GDM1 (cell line): ENCODE results near the gene COX19.

Source experiments
- DNase-seq: peaks from one replicate; lab custom pipeline; 2025; lab: John Stamatoyannopoulos, UW

Gene COX19

GRCh38 chr7:991729-992656, 16.6 kb upstream of the COX19 start:
- no peak for DNase-seq

- no peak for DNase-seq
Observed at GRCh38 chr7:990933-991728, 15.8 kb upstream of the COX19 start.

- no peak for DNase-seq
Observed at GRCh38 chr7:990352-990932, 15.1 kb upstream of the COX19 start.

DNA sequence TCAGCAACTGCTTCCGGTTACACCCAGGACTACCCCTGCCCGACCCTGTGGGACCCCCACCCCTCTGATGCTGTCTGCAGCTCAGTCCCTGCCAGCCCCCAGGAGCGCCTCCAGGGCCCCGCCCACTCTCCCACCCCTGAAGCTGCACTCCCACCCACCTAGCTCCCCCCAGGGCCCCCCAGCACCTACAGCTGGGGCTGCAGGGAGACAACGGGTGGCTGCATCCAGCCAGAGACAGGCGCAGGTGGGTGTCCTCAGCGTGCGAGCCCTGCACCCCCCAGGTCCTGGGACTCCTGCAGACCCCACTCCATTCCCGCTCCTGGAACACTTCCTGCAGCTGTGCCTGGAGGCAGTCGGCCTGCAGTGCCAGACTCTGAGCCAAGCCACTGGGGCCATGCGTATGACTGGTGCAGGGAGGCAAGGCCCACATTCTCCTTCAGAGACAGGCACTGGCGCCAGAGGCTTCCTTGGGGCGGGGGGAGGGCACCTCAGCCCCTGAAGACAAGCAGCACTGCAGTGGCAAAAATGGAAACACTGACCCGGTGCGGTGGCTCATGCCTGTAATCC, 13.7 kb upstream of the COX19 start:
- no peak for DNase-seq

DNA sequence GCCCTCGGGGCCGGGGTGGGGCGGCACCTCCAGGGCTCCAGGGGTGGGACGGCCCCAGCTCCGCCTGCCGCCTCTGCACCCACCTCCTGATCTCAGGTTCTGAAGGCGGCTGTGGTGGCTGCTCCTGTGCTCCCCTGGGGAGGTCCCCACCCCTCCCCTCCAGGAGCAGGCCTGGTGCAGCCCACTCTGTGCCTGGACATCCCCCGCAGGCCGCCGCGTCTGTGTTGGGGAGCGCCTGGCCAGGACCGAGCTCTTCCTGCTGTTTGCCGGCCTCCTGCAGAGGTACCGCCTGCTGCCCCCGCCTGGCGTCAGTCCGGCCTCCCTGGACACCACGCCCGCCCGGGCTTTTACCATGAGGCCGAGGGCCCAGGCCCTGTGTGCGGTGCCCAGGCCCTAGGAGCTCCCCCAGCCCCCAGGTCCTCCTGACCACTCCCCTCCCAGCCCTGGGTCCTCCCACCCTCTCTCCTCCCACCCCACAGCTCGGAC, 13.1 kb upstream of the COX19 start:
- no peak for DNase-seq

GRCh38 chr7:987909-988308, 12.6 kb upstream of the COX19 start:
- DNase-seq: no peak

DNA sequence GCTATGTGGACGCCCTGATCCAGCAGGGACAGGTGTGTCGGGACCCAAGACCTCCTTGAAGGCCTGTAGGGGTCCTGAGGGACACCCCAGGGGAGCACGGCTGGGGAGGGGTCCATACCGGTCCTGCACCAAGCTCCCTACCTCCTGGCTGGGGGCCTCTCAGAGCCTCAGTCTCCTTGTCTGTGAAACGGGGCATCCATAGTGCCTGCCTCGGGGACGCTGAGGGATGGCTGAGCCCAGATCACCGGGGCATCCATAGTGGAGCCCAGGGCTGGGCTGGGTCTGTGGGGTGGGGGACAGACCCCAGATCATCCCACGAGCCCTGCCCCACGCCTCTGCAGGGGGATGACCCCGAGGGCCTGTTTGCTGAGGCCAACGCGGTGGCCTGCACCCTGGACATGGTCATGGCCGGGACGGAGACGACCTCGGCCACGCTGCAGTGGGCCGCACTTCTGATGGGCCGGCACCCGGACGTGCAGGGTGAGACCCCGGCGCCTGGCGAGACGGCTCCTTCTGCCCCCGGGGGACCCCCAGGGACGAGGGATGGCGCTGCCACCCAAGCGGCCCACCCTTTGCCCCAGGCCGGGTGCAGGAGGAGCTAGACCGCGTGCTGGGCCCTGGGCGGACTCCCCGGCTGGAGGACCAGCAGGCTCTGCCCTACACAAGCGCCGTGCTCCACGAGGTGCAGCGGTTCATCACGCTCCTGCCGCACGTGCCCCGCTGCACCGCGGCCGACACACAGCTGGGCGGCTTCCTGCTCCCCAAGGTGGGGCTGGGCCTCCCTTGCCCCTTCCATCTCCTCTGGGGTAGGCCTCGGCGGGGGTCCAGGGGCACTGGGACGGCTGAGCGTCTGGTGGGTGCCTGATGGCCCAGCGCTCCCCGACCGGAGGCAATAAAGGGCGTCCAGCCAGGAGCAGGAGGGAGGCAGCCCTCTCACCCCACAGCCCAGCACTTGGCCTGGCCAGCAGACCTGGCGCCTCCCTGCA, 11.7 kb upstream of the COX19 start:
- DNase-seq: no peak

DNA sequence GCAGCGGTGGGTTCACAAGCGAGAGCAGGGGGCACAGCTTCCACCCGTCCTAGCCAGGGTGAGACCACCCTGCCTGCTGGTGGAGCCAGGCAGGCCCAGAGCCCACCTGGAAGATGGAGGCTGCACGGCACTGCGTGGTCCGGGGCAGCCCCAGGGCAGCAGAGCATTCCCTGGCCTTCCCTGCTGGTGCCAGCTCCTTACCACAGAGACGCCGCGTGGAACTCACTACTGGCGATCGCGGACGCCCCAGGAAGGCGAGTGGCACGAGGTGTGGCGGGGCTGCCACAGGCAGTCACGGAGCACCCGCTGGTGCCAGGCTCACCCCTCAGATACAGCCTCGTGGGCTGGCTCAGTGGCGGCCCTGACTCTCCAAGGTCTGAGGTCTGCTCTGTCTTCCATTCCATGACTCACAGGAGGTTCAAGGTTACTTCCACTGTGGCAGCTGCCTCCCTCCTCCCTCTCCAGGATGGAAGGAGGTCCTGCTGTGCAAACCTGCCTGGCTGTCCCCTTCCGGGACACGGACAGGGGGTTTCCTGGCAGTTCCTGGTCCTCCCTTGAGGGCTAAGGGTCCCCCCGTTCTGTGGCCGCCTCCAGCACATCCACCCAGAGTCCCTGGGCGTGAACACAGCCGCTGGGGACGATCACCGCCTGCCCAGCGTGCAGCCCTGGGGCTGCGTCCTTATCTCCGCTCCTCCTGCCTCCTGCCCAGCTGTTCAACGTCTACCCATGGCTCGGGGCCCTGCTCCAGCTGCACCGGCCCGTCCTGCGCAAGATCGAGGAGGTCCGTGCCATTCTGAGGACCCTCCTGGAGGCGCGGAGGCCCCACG, 10.8 kb upstream of the COX19 start:
- no peak for DNase-seq

DNA sequence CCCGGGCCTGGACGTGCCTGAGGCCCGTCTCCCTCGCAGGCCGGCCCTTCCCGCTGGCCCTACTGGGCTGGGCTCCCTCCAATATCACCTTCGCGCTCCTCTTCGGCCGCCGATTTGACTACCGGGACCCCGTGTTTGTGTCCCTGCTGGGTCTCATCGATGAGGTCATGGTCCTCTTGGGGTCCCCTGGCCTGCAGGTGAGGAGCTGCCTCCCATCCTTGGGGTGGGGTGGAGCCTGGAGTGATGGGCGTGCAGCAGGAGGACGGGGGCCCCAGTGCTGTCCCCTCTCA, 9.7 kb upstream of the COX19 start:
- no peak for DNase-seq

DNA sequence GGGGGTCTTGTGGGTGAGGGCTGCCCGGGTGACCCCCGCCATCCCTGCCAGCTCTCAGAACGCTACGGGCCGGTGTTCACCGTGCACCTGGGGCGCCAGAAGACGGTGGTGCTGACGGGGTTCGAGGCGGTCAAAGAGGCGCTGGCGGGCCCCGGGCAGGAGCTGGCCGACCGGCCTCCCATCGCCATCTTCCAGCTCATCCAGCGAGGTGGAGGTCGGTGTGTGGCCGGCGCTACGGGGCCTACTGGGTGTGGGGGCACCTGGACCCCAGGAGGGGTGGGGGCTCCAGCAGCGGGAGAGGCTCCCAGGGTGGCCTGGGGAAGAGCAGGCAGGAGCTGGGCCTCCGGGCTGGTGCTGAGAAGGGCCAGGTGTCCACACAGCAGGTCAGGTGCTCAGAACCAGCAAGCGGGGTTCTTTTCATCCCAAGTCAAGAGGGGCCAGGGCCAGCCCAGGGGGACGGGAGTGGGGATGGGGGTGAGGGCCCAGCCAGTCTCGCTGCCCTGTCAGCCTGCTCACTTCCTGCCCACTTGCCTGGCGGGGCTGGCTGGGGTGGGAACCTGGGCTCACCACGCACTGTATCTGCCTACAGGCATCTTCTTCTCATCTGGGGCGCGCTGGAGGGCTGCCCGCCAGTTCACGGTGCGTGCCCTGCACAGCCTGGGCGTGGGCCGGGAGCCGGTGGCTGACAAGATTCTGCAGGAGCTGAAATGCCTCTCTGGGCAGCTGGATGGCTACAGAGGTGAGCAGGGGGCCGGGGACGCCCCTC, 9.2 kb upstream of the COX19 start:
- no peak for DNase-seq

DNA sequence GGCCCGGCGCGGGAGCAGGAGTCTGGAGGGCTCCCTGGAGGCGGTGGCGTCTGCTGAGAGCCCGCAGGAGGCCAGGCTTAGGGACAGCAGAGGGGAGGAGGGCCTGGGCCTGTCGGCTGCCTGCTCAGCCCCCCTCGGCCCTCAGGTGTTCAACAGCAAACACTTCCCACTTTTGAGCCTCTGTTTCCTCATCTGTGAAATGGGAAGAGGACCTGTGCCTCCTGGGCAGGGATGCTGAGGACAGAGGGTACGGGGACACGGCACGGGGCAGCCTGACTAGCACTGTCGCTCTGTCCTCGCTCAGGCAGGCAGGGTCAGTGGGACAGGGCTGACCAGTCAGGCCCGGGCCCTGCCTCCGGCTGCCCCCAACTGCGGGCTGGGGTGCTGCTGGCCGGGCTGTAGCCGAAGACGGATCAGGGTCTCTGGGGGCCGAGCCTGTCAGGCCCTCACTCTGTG, 8.3 kb upstream of the COX19 start:
- no peak for DNase-seq

- no peak for DNase-seq
Observed at GRCh38 chr7:983004-983615, 7.8 kb upstream of the COX19 start, which contains the start of gene CYP2W1. Gene CYP2W1 (plus strand): TSS chr7:983181. CDS start chr7:983212, 31 bp downstream.

DNA sequence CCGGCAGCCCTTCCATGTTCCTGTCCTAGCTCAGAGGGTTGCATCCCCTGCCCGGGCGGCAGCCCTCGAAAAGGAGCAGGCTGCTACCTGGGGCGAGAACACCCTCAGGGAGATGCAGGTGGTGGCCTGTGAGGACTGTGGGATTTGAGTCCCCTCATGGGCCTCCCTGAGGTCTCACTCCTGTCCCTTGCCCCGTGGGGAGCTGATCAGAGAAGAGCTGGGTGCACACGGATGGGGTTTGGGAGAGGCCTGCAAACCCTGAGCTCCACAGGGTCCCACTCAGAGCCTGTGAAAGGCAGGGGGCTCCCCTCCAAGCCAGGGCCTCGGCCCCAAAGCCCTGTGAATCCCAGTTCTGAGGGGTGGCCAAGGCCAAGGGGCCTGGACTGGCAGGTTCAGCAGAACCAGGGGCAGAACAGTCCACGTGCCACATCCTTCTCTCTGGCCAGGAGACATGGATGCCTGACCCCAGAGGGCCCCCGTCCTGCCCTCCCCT, 7.2 kb upstream of the COX19 start:
- DNase-seq: no peak

- no peak for DNase-seq
Observed at GRCh38 chr7:981793-982510, 6.6 kb upstream of the COX19 start.

DNA sequence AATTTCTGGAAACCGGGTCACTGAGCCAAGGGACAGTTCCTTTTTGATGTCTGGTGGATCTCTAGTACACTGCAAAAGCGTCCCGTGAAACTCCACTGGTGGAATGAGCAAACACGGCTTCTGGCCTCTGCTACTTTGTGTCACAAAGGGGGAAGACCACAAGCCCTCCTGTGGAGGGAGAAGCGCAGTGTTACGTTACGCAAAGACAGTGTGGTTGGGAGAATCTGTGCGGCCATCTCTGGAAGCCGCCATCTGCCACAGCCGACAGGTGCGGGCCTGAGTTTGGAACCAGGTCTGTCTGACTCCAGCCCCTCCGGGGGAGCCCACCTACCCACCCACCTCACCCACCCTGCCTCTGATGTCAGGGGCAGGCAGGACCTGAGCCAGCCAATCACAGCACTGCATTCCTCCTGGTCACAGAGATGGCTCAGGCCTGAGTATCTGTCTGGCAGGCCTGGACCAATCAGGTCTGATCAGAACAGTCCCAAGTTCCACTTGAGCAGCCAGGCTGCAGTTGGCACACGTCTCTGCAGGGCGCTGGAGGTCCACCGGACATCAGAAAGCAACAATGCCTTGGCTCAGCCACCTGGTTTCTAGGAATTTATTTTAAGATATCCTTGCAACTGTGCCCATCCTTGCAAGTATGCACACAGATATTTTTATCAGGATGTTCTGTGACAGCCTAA, 4.7 kb upstream of the COX19 start:
- no peak for DNase-seq

GRCh38 chr7:979151-979550, 3.8 kb upstream of the COX19 start:
- no peak for DNase-seq

DNA sequence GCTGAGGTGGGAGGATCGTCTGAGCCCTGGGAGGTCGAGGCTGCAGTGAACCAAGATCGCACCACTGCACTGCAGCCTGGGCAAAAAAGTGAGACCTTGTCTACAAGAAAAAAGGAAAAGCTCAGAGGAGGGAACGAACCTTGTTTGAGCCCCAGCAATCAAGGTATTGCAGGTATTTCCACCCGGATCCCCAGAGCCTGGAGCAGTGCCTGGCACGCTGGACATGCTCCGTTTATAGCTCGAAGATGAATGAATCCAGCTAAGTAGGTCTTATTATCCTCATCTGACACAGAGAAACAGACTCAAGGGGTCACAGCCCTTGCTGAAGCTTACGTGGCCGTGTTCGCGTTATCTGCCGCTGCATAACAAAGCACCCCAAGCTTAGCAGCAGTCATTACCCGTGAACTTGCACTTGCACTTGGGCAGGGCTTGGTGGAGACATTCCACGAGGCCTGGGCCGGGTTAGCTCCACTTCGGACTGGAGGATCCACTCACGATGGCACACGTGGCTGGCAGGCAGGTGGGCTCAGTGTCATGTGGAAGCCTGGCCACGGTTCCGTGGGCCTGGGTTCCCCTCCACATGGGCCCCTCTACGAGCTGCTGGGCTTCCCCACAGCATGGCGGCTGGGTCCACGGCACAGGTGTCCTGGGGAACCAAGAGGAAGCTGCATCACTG, 3.2 kb upstream of the COX19 start:
- DNase-seq: no peak
